Prostate gland (tissue), 2 donors: ENCODE results near the gene PPM1L. TPM values are rescaled to one million over a fixed set of nuclear protein-coding genes. Genes with fewer than 3 reads are reported as not detected.
"Not testable (repeated sequence)": the region's sequence is repeated elsewhere in the genome, so short reads cannot be mapped to it uniquely, and the experiment has no call there.

Experiments
- DNase-seq: peaks from one replicate; pipeline ENCODE4 v3.0.0-alpha.2; 2019; ENCODE audit warnings: low spot score
- H3K27ac ChIP-seq, 2 donors: fragments of 200-600 bp; sonication (generic); 2 replicates each; pipeline ENCODE4 v1.5.1; 2017 to 2019
- H3K27me3 ChIP-seq: fragments of 200-600 bp; sonication (generic); replicated peaks from 2 replicates; pipeline ENCODE4 v1.5.1; 2019; ENCODE audit not compliant: insufficient read depth
- H3K36me3 ChIP-seq, 2 donors: fragments of 200-600 bp; sonication (generic); 1 replicate in 1 of 2; 2 replicates in 1 of 2; pipeline versions ENCODE4 v1.5.1 to v1.8.1; 2017 to 2019
- H3K4me1 ChIP-seq: fragments of 200-600 bp; sonication (generic); replicated peaks from 2 replicates; pipeline ENCODE4 v1.5.1; 2019
- H3K4me3 ChIP-seq, 2 donors: fragments of 200-600 bp; sonication (generic); 2 replicates each; pipeline ENCODE4 v1.5.1; 2017 to 2019
- H3K9me3 ChIP-seq: fragments of 200-600 bp; sonication (generic); 2 replicates; pipeline ENCODE4 v1.5.1; 2017
- CTCF ChIP-seq, 4 experiments: fragments of 200-600 bp in 2 of 4; fragments of 450-650 bp in 2 of 4; sonication (generic) in 2 of 4; IDR thresholded peaks; 1 replicate in 3 of 4; 2 replicates in 1 of 4; pipeline ENCODE4 v1.5.1; 2016 to 2019; ENCODE audit warnings: antibody characterized with exemption in 4 of 4, mild to moderate bottlenecking in 2 of 4, moderate library complexity in 2 of 4
- POLR2A ChIP-seq: fragments of 450-650 bp; IDR thresholded peaks from one replicate; pipeline ENCODE4 v1.6.1; 2016; ENCODE audit warnings: antibody characterized with exemption, mild to moderate bottlenecking
- POLR2AphosphoS5 ChIP-seq: sonication (generic); formaldehyde crosslinking; IDR thresholded peaks from one replicate; pipeline ENCODE4 v1.6.1; 2017; ENCODE audit warnings: antibody characterized with exemption
- WGBS: methylation state at CpG from one replicate; pipeline ENCODE4 v1.1.5; 2018; 5-methylcytosine and 5-hydroxymethylcytosine counted together
- intact Hi-C: fragments of 100-400 bp; cut with DNase I; formaldehyde crosslinking; loops from one replicate; pipeline ENCODE4 v1.14.2; 2022
- total RNA-seq, 2 donors: library from RNA; depleted of rRNA; stranded (reverse); fragments of >200 nt; gene quantifications; one replicate each; pipeline ENCODE4 v1.1.0, GENCODE V29; 2016

The PPM1L gene
- total RNA-seq, 2 donors from 2014 or later = 23.6 to 27.0 TPM

- 93% methylated on average over 3 of the region's 3 CpGs for WGBS
- intact Hi-C loops = no loop called here
- Histone ChIP-seq H3K9me3 (no peaks in the 10 kb centered on the region), H3K27ac (no peak overlapping the region), H3K4me1 (no peaks in the 10 kb centered on the region), H3K27me3 (no peaks in the 10 kb centered on the region), H3K36me3 (no peaks in the 10 kb centered on the region), H3K4me3 (no peak overlapping the region)
- no peak for DNase-seq
- TF ChIP-seq POLR2AphosphoS5 (no peak), POLR2A (no peak), CTCF (IDR thresholded peaks at IDR 0.05) (no peak)
These were observed 225.3 kb downstream of the PPM1L start for GRCh38 chr3:160981217-160981938.

- WGBS = 33% methylated on average over 1 of the region's 1 CpG
- intact Hi-C loops = no loop called here
- no peak overlapping the region for H3K4me3 ChIP-seq
These were observed 226.5 kb downstream of the PPM1L start for GRCh38 chr3:160982491-160982890.

GRCh38 chr3:160983900-160984299 lies 227.9 kb downstream of the PPM1L start:
- H3K27me3 ChIP-seq, H3K4me1 ChIP-seq, DNase-seq, intact Hi-C loops, H3K9me3 ChIP-seq, H3K27ac ChIP-seq, H3K4me3 ChIP-seq, H3K36me3 ChIP-seq: not testable (repeated sequence)
- WGBS = 93% methylated on average over 6 of the region's 6 CpGs

More at GRCh38 chr3:160982491-160982890, 226.5 kb downstream of the PPM1L start:
- DNase-seq = no peak
- Histone ChIP-seq H3K36me3 (no peaks in the 10 kb centered on the region), H3K27ac (no peak overlapping the region), H3K27me3 (no peaks in the 10 kb centered on the region), H3K9me3 (no peaks in the 10 kb centered on the region), H3K4me1 (no peaks in the 10 kb centered on the region)
- TF ChIP-seq POLR2A = no peak
- no peak for TF ChIP-seq POLR2AphosphoS5
- TF ChIP-seq CTCF (IDR thresholded peaks at IDR 0.05) = no peak

- TF ChIP-seq CTCF (IDR thresholded peaks at IDR 0.05) (no peak), POLR2AphosphoS5 (no peak), POLR2A (no peak)
- Histone ChIP-seq H3K4me3 (no peak overlapping the region), H3K36me3 (no peaks in the 10 kb centered on the region), H3K27me3 (no peaks in the 10 kb centered on the region), H3K27ac (no peak overlapping the region), H3K4me1 (no peaks in the 10 kb centered on the region), H3K9me3 (no peaks in the 10 kb centered on the region)
- WGBS = 17% methylated on average over 2 of the region's 2 CpGs
- intact Hi-C loops = no loop called here
- no peak for DNase-seq
These were observed 230.0 kb downstream of the PPM1L start for GRCh38 chr3:160986069-160986468.

- DNase-seq = no peak
- 86% methylated on average over 4 of the region's 4 CpGs for WGBS
- Histone ChIP-seq H3K9me3 (no peaks in the 10 kb centered on the region), H3K27me3 (no peaks in the 10 kb centered on the region), H3K27ac (no peak overlapping the region), H3K36me3 (no peaks in the 10 kb centered on the region), H3K4me3 (no peak overlapping the region), H3K4me1 (no peaks in the 10 kb centered on the region)
- intact Hi-C loops = no loop called here
- TF ChIP-seq POLR2AphosphoS5 (no peak), POLR2A (no peak), CTCF (IDR thresholded peaks at IDR 0.05) (no peak)
These were observed 232.2 kb downstream of the PPM1L start for GRCh38 chr3:160987982-160988964.
